Left ventricle myocardium inferior (tissue), 1 donor: ENCODE data around the gene PHKB. TPM values are rescaled to one million over a fixed set of nuclear protein-coding genes. Genes with fewer than 3 reads are reported as not detected.

Experiments
- DNase-seq: peaks from one replicate; pipeline ENCODE4 v3.0.0-alpha.2; 2020
- H3K27ac ChIP-seq: fragments of 200-600 bp; replicated peaks from 2 replicates; pipeline ENCODE4 v1.8.0; 2021
- H3K27me3 ChIP-seq: fragments of 200-600 bp; 2 replicates; pipeline ENCODE4 v1.8.0; 2021; ENCODE audit warnings: low read depth
- H3K36me3 ChIP-seq: fragments of 200-600 bp; 2 replicates; pipeline ENCODE4 v1.8.0; 2021
- H3K4me1 ChIP-seq: fragments of 200-600 bp; 2 replicates; pipeline ENCODE4 v1.8.0; 2021
- H3K4me3 ChIP-seq: fragments of 200-600 bp; 2 replicates; pipeline ENCODE4 v1.8.0; 2021; ENCODE audit warnings: mild to moderate bottlenecking, moderate library complexity
- H3K9me3 ChIP-seq: fragments of 200-600 bp; replicated peaks from 2 replicates; pipeline ENCODE4 v1.8.0; 2021
- intact Hi-C: fragments of 100-400 bp; cut with micrococcal nuclease; formaldehyde crosslinking; loops from one replicate; pipeline ENCODE4 v1.11.0; 2022
- total RNA-seq: library from RNA; stranded (reverse); fragmentation: NEBNext Ultra II Directional; extraction: Animal tissue kit (Norgen Biotek cat#: 25700); gene quantifications from one replicate; pipeline ENCODE4 v1.2.1, GENCODE V29; 2021
- TF ChIP-seq, protein P1 (sequence below): fragments of 200-600 bp; IDR thresholded peaks from 2 replicates; pipeline ENCODE4 v1.8.0; 2021; ENCODE audit warnings: antibody characterized with exemption, mild to moderate bottlenecking, borderline replicate concordance
- donor health status: DM: no; HTN: yes; CAD: no; lungs with severe emphysema.

PHKB gene
- total RNA-seq, 1 donor from 2014 or later, result 63.2 TPM

DNA sequence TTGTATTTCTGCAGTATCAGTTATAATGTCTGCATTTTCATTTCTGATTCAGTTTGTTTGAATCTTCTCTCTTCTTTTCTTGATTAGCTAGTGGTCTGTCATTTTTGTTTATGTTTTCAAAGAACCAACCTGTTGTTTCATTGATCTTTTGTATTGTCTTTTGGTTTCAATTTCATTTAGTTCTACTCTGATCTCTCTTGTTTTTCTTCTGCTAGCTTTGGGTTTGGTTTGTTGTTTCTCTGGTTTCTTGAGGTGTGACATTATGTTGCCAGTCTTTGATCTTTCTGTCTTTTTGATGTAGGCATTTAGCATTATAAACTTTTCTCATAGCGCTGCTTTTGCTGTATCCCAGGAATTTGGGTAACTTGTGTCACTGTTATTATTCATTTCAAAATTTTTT lies 107.2 kb downstream of the PHKB start:
- DNase-seq, result no peak
- TF ChIP-seq, protein P1, sequence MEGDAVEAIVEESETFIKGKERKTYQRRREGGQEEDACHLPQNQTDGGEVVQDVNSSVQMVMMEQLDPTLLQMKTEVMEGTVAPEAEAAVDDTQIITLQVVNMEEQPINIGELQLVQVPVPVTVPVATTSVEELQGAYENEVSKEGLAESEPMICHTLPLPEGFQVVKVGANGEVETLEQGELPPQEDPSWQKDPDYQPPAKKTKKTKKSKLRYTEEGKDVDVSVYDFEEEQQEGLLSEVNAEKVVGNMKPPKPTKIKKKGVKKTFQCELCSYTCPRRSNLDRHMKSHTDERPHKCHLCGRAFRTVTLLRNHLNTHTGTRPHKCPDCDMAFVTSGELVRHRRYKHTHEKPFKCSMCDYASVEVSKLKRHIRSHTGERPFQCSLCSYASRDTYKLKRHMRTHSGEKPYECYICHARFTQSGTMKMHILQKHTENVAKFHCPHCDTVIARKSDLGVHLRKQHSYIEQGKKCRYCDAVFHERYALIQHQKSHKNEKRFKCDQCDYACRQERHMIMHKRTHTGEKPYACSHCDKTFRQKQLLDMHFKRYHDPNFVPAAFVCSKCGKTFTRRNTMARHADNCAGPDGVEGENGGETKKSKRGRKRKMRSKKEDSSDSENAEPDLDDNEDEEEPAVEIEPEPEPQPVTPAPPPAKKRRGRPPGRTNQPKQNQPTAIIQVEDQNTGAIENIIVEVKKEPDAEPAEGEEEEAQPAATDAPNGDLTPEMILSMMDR, result no peak
- peaks cover 32% of the 10 kb centered on the region for H3K4me1 ChIP-seq
- no peaks in the 10 kb centered on the region for H3K27me3 ChIP-seq
- no peak overlapping the region for H3K27ac ChIP-seq
- no peaks in the 10 kb centered on the region for H3K9me3 ChIP-seq
- H3K4me3 ChIP-seq, result no peak overlapping the region
- intact Hi-C loops, result no loop called here
- no peaks in the 10 kb centered on the region for H3K36me3 ChIP-seq

DNA sequence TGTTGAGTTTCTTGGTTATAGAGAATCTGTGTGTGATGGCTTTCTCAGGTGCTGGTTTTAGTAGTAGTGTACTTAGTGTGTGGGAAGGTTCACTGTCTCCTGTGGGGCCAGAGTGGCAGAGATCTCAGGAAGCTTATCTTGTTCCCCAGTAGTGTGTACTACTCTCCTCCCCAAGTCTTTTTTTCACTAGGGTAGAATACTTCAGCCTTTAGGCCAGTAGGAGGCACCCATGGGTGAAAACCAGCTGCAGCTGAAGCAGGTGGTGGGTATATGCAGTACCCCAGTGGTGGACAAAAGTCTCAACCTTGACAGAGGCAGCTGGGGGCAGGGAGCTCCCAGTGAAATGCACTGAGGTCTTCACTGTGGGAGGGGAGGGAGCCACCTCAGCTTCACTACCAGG lies 109.9 kb downstream of the PHKB start:
- H3K27ac ChIP-seq, result no peak overlapping the region
- intact Hi-C loops, result no loop called here
- no peak overlapping the region for H3K4me3 ChIP-seq
- H3K4me1 ChIP-seq, result peaks cover 26% of the 10 kb centered on the region
- TF ChIP-seq, protein P1, result no peak
- no peaks in the 10 kb centered on the region for H3K27me3 ChIP-seq
- no peaks in the 10 kb centered on the region for H3K36me3 ChIP-seq
- H3K9me3 ChIP-seq, result no peaks in the 10 kb centered on the region
- no peak for DNase-seq

DNA sequence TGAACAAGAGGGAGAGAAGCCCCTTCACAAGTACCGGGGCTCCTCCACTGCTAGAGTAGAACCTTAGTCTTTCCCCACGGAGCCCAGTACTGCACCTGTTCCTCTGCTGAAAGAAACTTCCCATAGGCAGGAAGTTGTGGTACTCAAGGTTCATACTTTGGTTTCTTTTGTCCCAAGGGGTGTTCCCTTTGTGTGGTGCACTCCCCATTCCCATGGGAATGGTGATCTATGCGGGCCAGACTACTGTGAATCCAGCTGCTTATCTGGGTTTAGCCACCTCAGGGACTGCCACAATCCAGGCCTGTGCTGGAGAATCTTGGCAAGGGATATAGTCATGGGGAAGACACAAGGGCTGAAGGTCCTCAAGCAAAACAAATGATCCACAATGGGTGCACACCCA lies 110.6 kb downstream of the PHKB start:
- no peaks in the 10 kb centered on the region for H3K27me3 ChIP-seq
- no peak overlapping the region for H3K4me3 ChIP-seq
- H3K4me1 ChIP-seq, result peaks cover 26% of the 10 kb centered on the region
- H3K9me3 ChIP-seq, result no peaks in the 10 kb centered on the region
- DNase-seq, result no peak
- no peak overlapping the region for H3K27ac ChIP-seq
- intact Hi-C loops, result no loop called here
- TF ChIP-seq, protein P1, result no peak
- no peaks in the 10 kb centered on the region for H3K36me3 ChIP-seq

DNA sequence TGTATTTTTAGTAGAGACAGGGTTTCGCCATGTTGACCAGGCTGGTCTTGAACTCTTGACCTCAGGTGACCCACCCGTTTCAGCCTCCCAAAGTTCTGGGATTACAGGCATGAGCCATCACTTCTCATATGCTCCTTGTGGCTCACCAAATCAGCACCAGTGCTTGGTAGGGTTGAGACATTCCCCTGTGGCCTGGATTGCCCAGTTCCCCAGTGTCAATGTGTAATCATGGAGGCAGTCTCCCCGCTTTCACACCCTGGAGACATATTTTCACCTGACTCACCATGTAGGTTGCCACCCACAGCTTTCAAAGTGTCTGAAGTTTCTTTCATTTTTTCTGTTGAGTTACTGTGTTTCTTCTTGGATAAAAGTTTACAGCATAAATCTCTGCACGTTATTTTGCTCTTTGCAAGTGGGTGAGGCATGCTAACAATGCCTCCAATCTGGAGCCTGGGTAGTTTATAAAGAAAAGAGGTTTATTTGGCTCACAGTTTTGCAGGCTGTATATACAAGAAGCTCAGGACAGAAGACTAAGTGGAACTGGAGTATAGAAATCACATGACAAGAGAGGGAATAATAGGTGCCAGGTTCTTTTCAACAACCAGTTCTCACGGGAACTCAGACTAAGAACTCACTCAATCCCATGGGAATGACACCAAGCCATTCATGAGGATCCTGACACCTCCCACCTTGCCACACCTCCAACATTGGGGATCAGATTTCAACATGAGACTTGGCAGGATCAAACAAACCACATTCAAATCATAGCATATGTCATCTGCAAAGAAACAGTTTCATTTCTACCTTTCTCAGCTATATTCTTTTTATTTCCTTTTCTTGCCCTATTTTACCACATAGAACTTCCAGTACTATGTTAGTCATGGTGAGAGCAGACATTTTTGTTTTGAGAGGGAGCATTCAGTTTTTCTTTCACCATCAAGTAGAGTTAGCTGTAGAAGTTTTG lies 113.2 kb downstream of the PHKB start:
- H3K9me3 ChIP-seq, result no peaks in the 10 kb centered on the region
- no peak overlapping the region for H3K27ac ChIP-seq
- H3K4me3 ChIP-seq, result no peak overlapping the region
- no peaks in the 10 kb centered on the region for H3K36me3 ChIP-seq
- H3K4me1 ChIP-seq, result peaks cover 22% of the 10 kb centered on the region
- TF ChIP-seq, protein P1, result no peak
- no peaks in the 10 kb centered on the region for H3K27me3 ChIP-seq
- no peak for DNase-seq
- intact Hi-C loops, result no loop called here

DNA sequence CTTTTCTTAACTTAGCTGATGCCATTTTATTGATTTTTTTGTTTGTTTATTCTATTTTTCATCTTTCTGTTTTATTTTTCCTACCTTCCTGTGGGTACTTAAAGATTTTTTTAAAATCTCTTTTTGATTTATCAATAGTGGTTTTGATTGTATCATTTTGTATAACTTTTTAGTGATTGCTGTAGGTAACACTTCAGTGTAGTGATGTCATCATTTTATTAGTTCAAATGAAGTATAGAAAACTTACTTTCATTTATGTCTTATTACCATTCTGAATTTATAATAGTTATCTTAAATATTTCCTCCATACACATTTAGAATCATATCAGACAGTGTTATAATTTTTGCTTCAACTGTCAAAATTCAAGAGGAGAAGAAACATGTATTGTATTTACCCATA lies 115.9 kb downstream of the PHKB start:
- Histone ChIP-seq H3K36me3 (no peaks in the 10 kb centered on the region), H3K4me1 (peaks cover 12% of the 10 kb centered on the region), H3K9me3 (no peaks in the 10 kb centered on the region), H3K27me3 (no peaks in the 10 kb centered on the region), H3K4me3 (no peak overlapping the region), H3K27ac (no peak overlapping the region)
- TF ChIP-seq, protein P1, result no peak
- intact Hi-C loops, result no loop called here
- no peak for DNase-seq
